HS-5 (cell line): ENCODE measurements around the gene SPATA2.
A peak's percentile ranks its signal among the peaks of the same experiment; 100 is the strongest.
"Not testable (repeated sequence)": the region's sequence is repeated elsewhere in the genome, so short reads cannot be mapped to it uniquely, and the experiment has no call there.

Experiments
- DNase-seq: peaks from one replicate; pipeline ENCODE4 v3.0.0-alpha.2; 2012; ENCODE audit warnings: low read depth

Gene SPATA2

DNA sequence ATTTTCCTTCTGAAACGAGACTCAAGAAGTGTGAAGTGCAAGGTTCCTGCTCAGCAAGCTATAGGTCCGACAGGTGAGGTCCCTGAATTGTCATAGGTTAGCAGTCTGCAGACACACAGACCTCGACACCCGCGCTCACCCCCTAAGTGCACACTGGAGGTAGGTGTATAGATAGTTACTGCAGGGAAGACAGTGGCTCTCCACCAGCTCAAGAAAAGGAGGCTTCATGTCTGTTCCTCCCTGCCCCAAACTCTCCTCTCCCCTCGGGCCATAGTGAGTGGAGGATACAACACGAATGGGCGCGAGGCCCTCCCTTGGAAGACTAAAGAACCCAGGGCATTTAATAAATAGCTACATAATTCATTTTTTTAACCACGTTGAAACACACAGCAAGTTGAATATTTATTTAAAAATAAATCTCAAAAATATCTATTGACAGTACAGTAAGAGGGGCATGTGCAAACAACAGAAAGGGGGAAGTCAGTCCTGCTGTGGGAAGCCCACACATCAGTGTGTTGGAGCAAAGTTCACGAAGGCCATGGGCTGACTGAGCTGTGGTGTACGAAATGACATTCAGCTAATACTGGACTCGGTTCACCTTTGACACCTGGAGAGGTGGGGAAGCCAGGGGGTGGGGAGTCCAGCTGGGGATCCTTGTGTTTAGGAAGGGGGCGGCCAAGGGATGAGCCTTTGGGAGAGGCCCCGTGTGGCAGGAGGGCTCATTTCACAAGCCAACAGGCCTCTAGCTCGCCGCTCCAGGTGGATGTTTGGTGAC, 10.7 kb downstream of the SPATA2 start:
- DNase-seq, result no peak

DNA sequence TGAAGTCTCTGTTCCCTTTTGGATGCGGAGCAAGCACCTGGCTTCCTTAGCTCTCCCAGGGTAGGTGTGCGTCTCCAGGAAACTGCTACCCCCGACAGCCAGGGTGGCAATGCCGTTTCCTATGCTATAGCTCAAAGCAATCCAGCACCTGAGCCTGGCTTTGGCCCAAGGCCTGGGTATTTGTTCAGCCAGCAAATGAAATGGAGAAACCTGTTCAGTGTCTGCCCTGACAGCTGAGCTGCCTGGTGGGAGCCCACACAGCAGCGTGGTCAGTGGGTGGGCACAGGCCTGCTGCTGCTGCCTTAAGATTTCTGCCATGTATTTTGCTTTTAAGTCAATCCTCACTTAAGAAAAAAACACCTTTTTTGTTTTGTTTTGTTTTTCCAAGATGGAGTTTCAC, 13.7 kb downstream of the SPATA2 start:
- no peak for DNase-seq

DNA sequence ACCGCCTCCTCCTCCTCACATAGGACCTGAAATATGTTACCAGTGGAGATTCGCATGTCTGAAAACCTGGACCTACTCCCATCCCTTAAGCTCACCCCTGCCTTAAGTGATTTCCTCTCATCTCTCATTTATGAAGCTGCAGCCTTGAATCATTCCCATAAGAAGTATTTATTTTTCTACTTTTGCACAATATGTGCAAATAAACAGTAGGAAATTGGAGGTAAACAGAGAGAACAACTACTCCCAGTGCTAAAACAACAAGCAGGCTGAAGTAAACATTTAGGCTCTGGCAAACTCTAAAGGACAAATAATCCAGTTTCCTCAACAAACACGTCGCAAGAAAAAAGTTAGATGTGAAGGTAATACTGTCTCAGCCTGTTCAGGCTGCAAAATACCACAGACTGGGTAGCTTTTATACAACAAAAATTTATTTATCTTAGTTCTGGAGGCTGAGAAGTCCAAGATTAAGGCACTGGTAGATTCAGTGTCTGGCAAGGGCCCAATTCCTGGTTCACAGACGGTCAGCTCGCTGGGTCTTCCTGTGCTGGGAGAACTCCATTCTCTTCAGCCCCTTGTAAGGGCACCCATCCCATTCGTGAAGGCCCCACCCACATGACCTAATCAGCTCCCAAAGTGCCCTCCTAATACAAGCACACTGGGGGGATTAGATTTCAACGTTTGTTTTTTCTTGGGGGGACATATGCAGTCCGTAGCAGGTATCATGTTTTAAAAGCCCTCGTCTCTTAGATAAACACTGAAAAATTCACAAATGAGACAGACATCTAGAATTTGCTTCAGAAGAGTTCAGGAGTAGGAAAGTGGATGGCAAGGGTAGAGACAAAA, 15.6 kb downstream of the SPATA2 start:
- DNase-seq, result no peak

DNA sequence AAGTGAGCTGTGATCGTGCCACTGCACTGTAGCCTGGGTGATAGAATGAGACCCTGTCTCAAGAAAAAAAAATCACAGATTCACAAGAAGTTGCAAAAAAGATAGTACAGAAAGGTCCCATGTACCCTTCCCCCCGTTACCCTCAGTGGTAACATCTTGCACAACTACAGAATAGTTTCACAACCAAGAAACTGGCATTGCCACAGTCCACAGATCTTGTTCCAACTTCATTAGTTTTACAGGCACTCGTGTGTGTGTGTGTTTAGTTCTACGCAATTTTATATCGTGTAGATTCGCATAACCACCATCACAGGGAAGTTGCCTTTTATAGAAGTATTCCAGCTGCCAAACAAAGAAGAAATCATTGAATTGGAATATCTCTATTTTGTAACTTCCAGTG, 19.1 kb downstream of the SPATA2 start:
- DNase-seq, result no peak

DNA sequence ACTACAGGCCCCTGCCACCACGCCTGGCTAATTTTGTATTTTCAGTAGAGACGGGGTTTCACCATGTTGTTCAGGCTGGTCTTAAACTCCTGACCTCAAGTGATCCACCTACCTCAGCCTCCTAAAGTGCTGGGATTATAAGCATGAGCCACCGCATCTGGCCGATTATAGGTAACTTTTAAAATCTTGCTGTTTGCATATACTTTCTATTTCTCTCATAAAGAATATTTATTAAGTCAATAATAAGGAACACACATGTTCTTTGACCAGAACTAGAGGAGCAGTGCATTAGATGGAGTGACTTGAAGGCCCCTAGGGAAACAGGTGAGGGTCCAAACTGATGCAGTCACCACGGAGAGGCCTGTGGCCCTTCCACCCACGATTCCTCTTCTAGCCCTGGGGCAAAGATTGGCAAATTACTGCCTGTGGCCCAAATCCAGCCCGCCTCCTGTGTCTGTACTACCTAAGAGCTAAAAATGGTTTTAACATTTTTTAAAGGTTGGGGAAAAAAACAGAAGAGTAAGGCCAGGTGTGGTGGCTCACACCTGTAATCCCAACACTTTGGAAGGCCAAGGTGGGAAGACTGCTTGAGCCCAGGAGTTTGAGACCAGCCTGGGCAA, 19.7 kb downstream of the SPATA2 start:
- DNase-seq, result not testable (repeated sequence)

DNA sequence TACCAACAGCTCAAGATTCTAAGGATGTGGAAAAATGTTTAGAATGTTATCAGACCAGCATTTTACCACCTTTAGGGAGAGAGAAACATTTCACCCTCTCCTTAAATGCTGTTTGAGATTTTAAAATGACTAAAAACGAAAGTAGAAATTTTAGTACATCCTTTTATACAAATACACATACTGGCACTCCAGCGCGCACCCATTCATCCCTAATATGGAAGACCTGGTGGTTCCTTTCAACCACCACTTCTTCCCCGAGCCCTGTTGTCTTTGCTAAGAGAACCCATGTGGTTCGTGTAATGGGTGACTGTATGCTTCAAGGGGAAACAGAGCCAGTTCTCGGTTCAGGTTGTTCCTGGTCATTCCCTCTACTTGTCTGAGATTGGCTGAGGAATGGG, 21.3 kb downstream of the SPATA2 start:
- no peak for DNase-seq

DNA sequence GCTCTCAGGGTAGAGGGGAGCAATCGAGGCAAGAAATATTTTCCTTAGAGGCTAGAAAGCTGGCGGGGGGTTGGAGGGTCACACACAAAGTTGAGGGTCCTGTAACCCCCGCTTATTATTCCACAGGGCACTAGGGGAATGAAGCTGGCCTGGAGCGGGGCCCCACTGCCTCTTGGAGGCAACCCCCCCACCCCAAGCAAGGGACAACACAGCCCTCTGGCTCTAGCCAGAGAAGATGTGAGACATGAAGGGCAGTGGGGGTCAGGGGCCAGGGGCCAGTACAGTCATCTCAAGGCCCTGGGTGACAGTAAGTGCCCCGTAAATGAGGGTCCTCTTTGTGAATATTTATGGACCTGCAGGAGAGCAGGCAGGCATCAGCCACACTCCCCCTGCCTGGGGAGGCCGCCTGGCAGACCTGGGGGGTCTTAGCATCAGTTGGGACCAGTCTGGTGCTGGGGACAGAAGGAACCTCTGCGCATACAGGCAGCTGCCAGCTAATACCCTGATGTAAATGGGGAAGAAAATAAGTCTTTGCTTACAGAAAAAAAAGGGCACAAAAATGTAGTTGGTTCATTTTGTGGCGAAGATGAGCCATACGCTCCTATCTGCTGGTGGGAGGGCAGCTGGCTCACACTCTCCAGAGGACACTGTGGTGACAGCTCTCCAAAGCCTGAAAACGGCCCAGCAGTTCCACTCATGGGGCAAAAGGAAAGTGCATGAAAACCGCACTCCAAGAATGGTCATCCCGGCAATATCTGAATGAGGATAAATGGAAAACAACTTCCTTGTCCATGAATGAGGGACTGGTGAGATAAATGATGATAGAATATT, 21.9 kb downstream of the SPATA2 start:
- no peak for DNase-seq

DNA sequence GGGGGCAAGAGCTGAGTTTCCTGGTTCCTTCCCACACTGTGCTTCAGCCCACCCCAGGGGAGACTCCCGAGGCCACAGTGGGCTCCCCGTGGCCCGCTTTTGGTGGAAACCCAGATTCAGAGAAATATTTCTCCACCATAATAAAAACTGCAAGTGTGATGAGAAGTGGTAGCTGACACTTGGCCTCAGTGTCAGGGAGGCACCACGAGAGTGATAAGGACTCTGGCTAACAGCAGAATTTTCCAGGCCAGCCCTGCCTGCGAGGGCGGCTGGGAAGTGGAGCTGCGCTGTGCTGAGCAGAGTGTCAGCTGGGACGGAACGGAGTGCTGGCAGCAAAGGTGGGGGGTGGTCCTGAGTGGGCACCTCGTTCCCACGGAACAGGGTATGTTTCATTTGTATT, 22.5 kb downstream of the SPATA2 start:
- no peak for DNase-seq

DNA sequence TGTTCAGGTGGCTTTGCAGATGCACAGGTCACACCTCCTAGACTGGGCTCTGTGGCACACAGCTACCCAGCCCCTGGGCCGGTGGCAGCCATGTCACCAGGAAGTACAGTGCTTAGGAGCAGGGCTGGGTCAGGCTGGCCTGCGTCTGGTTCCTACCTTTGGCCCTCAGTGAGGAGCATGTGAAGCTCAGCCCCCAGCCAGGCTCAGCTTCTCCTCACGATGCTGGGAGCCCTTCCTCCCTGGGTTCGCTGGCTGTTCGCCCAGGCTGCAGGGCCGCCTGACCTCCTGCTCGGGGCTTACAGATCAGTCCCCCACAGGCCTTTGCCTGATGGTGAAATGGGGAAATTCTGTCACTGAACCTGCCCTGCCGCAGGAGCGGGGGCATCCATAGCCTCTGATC, 23.1 kb downstream of the SPATA2 start:
- DNase-seq, result no peak

DNA sequence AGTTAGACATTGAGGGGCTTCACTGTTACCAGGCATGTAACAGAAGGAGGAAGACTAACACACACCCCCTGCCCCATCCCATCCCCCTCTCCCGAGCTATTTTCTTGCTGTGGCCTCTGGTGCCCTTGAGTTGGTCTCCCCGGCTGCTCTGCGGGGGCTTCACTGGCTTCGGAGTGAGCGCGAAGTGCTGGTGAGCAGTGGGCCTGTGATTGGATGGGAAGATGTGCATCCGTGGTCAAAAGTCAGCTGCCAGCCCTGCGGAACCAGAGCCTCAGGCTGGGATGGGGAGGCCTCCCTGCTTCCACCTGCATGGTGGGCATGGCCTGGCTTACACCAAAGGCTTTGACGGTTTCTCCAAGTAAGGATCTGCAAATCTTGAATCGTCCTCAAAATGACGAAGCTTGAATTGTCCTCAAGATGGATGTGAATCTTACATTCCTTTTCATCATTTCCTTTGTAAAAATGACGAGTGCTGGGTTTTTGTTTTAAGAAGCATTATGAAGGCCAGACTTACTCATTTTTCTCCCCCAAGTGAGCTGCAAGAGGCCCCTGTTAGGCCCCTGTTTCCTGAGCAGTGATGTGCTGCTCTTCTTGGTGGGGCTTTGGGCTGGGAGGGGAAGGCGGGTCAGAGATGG, 23.7 kb downstream of the SPATA2 start:
- no peak for DNase-seq

DNA sequence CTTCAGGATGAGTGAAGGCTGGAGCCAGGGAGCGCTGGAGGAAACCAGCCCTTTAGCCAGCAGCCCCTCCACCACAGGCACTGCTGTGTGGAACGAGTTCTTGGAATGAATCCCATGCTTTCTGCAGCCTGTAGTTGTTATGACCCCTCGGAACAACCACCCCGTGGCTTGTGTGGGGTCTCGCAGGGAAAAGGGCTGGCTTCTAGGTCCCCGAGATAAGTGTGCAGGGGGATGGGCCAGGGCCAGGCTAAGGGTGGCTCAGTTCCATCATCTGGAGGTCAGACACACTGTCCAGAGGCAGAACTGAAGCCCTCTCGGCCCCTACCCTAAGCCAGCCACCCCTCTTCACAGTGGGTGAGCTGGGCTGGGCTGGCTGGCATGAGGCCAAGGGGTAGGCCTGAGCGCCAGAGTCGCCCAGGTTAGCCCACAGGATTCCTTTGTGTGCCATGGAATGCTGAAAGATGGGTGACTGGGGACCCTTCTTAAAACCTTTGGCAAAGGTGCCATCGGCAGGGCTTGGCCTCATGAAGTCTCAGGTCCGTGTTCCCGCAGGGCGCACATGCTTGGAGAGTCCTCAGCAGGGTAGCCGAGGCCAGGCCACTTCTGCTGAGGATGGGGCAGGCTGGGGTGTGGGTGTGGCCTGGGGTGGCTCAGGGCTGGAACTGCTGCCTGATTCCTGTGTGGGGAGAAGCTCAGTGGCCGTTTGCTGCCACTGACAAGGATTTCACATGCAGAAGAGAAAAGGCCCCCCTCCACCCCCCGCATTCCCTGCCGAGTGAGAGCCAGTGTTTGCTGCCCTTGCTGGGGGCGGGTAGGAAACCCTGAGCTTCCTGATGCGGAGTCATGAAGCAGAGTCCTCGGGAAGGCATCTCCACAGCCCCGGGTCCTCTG, 24.6 kb downstream of the SPATA2 start:
- no peak for DNase-seq

DNA sequence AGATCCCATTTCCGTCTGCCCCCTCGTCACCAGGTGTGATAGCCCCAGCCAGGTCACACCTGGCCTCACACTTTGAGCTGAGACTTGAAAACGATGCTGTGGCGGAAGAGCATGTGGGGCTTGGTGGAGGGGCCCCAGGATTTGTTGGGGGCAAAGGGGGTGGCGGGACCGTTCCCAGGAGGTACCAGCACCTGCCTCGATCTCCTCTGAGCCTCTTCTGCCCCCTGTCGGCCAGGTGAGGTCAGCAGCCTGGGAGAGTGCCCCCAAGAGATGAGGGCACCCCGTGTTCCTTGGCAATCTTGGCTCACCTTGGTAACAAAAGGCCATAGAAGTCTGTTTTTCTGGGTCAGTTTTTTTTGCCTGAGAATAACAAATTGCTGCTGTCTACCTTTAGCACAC, 25.4 kb downstream of the SPATA2 start:
- DNase-seq, result no peak

DNA sequence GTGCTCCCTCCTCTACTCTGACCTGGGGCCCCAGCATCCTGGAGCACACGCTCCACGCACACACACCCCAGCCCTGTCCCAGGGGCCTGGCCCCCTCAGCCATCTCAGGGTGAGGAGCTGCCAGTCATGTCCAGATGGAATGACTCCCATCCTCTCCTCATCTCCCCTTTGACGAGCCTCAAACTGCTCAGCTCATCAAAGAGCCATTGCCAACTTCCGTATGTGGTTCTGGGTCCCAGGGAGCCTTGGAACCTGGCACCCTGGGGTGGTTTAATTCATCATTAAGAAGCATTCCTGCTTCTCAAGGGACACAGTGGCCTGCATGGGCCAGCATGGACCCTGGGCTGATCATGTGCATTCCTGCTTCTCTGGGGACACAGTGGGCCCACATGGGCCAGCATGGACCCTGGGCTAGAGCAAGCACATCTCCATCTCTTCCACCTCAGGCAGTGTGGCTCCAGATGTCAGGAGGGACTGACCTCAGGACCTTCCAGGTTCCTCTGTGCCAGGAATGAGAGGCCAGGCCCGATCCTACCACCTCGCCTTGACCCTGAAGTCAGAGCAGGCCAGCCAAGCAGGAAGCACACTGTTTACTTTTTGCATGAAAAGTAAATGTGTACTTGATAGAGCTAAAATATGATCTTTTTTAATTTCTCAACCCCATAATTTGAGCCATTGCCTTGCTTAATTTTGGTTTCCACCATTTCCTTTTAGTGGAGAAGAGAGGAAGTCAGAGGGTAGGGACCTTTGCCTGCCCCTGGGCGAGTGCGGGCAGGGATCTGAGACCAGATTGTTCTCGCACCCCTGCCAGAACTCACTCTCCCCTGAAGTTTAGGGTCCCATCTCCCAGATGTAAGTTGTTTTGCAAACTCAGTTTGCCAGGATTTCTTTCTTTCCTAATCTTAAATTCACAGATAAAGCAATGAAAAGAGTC, 26.1 kb downstream of the SPATA2 start:
- no peak for DNase-seq

DNA sequence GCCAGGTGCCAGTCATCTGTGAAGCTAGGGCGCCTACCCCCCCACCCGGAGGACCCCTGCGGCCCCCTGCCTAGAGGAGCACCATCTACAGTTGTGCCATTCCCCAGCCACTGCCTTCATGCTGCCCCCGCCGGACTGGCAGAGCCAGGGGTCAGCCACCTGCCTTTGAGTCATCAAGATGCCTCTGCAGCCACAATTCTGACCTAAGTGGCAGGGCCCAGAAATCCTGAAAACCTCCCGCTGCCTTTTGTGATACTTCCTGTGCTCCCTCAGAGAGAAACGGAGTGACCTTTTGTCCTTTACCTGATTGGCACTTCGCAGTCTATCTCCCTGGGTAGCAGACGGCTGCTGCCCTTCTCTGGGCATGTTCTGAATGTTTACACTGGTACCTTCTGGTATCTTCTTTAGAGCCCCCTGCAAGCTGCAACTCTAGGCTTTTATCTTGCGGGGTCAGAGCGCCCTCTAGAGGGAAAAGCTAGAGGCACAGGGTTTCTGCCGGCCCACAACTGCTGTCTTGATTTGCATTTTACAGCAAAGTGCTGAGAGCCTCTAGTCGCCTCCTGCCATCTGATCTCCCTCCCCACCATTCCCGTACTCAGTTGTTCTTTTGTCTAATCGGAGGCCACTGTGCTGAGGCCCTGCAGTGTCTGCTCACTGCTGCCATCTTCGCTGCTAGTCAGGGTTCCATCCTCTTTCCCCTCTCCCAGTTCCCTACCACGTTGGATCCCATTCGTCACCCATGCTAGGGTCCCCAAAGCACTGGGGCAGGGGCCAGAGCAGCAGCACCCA, 26.9 kb downstream of the SPATA2 start:
- peak; percentile 73 for DNase-seq

DNA sequence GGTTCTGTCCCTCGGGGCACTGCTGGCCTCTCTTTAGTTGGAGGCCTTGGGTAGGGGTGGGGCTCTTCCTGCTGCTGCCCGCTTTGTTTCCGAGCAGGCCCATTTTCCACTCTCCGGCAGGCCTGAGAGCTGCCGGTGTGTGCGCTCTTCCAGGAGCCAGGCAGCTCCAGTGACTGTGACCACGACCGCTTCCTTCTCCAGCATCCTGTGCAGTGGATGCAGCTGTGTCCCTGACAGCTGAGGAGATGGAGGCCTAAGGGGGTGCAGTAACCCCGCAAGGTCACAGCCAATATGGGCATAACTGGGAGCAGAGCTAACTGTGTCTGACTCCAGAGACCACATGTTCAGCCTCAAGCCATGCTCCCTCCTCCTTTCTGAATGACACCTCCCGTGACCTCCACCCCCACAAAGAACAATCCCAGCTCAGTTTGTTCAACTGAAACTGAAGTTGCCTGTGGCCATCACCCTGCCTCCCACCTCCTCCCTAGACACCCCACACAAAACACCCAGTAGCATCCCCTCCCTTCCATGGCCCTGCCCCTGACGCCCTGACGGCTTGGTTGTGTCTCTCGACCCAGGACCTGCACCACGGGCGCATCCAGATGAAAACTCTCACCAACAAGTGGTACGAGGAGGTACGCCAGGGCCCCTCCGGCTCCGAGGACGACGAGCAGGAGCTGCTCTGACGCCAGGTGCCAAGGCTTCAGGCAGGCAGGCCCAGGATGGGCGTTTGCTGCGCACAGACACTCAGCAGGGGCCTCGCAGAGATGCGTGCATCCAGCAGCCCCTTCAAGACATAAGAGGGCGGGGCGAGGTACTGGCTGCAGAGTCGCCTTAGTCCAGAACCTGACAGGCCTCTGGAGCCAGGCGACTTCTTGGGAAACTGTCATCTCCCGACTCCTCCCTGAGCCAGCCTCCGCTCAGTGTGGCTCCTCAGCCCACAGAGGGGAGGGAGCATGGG, 27.8 kb downstream of the SPATA2 start:
- no peak for DNase-seq

DNA sequence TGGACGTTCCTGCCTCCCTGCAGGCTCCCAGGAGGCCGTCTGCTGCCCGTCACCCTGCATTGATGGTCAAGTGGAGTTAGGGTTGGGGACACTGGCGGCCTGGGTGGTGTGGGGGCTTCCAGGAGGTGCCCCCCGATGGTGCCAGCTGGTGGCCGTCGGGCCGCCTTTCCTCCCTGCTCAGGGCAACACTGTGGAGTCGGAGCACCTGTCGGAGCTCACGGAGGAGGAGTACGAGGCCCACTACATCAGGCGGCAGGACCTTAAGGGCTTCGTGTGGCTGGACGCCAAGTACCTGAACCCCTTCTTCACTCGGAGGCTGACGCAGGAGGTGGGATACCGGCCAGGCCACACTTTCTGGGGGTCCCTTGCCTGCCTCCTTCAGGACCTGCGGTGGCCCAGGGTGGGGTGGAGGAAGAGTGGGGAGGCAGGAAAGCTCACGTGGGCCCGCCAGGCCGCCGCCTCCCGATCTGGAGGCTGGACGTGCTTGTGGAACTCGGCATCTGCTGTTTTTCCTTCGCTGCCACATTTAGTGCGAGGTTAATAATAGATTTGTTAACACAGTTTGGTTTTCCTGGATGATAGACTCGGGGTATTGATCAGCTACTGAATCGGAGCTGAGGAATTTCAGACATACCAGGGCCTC, 28.6 kb downstream of the SPATA2 start:
- no peak for DNase-seq
